H54 (cell line): ENCODE data around the gene CLEC2B.
A peak's percentile ranks its signal among the peaks of the same experiment; 100 is the strongest.

Source experiments
- DNase-seq: peaks from one replicate; pipeline ENCODE4 v3.0.0; 2011; ENCODE audit warnings: low spot score, mixed read lengths; ENCODE audit not compliant: insufficient read length
- FAIRE-seq: peaks from 3 replicates; lab custom pipeline; 2011; peaks lifted over from hg19 to GRCh38; lab: Jason Lieb, UNC
- POLR2A ChIP-seq: IDR thresholded peaks from 2 replicates; pipeline ENCODE4 v1.6.1; 2011; ENCODE audit warnings: low read depth, mild to moderate bottlenecking, low read length

Gene CLEC2B

GRCh38 chr12:9869307-9870161 is at the start of gene CLEC2B:
CLEC2B (minus strand) TSS chr12:9869354.
- no peak for DNase-seq
- TF ChIP-seq POLR2A: no peak
- FAIRE-seq: peak; percentile 94

- DNase-seq (no peak), FAIRE-seq (no peak)
- TF ChIP-seq POLR2A: no peak
Observed at GRCh38 chr12:9911708-9912107, 42.6 kb upstream of the CLEC2B start.

GRCh38 chr12:9910716-9911421 is 41.7 kb upstream of the CLEC2B start:
- DNase-seq: no peak
- FAIRE-seq: no peak
- no peak for TF ChIP-seq POLR2A

GRCh38 chr12:9909724-9910123 is 40.6 kb upstream of the CLEC2B start:
- no peak for TF ChIP-seq POLR2A
- FAIRE-seq: no peak

GRCh38 chr12:9908350-9908749 is 39.2 kb upstream of the CLEC2B start:
- FAIRE-seq: no peak
- no peak for TF ChIP-seq POLR2A
- DNase-seq: no peak

More at GRCh38 chr12:9909724-9910123, 40.6 kb upstream of the CLEC2B start:
- DNase-seq: no peak

GRCh38 chr12:9907769-9908168 is 38.6 kb upstream of the CLEC2B start:
- FAIRE-seq: no peak
- DNase-seq: no peak
- TF ChIP-seq POLR2A: no peak

GRCh38 chr12:9906873-9907272 is 37.7 kb upstream of the CLEC2B start:
- no peak for DNase-seq
- FAIRE-seq: no peak
- TF ChIP-seq POLR2A: no peak

GRCh38 chr12:9902539-9903228 is 33.5 kb upstream of the CLEC2B start:
- DNase-seq (no peak), FAIRE-seq (no peak)
- TF ChIP-seq POLR2A: no peak

- no peak for TF ChIP-seq POLR2A
- DNase-seq (no peak), FAIRE-seq (no peak)
Observed at GRCh38 chr12:9900930-9901329, 31.8 kb upstream of the CLEC2B start.

GRCh38 chr12:9899209-9899608 is 30.1 kb upstream of the CLEC2B start:
- DNase-seq (no peak), FAIRE-seq (no peak)
- no peak for TF ChIP-seq POLR2A

GRCh38 chr12:9897535-9897934 is 28.4 kb upstream of the CLEC2B start:
- no peak for TF ChIP-seq POLR2A
- DNase-seq (no peak), FAIRE-seq (no peak)

GRCh38 chr12:9895215-9895971 is 26.2 kb upstream of the CLEC2B start:
- no peak for TF ChIP-seq POLR2A
- FAIRE-seq (no peak), DNase-seq (no peak)

- no peak for TF ChIP-seq POLR2A
- FAIRE-seq: peak; percentile 15
- DNase-seq: no peak
Observed at GRCh38 chr12:9888665-9889273, 19.6 kb upstream of the CLEC2B start.
